ENCODE measurements around the gene PROCA1.
A peak's percentile ranks its signal among the peaks of the same experiment; 100 is the strongest.

PROCA1 gene, protein sequence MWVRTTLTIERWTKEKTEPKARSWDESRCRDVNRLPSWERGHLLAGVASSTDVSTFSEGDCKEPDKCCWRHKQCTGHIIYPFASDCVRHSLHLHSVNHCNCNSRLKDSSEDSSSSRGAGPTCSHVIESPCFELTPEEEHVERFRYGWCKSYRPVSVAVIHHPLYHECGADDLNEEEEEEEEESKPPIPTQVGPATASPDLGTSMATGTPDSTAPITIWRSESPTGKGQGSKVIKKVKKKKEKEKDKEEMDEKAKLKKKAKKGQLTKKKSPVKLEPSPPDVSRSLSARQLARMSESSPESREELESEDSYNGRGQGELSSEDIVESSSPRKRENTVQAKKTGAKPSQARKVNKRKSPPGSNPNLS

DNA sequence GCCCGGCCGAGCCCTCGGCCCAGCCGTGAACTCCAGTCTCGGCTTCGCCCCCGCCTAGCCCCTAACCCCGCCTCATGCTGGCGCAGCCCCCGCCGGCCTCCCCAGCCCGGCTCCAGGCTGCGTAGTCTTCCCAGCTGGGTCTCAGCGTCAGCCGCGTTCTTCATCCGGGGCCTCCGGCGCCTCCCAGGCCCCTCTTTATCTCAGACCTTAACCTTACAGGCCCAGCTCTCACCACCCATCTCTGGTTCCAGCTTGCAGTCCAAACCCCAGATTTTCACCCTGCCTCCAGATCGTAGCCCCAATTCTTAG, at the start of gene PROCA1:
PROCA1 (minus strand) TSS at position 166 of the 309 bp plus-strand sequence. CDS start 228 bp downstream, outside the sequence.
- DNase-seq, result no peak

DNA sequence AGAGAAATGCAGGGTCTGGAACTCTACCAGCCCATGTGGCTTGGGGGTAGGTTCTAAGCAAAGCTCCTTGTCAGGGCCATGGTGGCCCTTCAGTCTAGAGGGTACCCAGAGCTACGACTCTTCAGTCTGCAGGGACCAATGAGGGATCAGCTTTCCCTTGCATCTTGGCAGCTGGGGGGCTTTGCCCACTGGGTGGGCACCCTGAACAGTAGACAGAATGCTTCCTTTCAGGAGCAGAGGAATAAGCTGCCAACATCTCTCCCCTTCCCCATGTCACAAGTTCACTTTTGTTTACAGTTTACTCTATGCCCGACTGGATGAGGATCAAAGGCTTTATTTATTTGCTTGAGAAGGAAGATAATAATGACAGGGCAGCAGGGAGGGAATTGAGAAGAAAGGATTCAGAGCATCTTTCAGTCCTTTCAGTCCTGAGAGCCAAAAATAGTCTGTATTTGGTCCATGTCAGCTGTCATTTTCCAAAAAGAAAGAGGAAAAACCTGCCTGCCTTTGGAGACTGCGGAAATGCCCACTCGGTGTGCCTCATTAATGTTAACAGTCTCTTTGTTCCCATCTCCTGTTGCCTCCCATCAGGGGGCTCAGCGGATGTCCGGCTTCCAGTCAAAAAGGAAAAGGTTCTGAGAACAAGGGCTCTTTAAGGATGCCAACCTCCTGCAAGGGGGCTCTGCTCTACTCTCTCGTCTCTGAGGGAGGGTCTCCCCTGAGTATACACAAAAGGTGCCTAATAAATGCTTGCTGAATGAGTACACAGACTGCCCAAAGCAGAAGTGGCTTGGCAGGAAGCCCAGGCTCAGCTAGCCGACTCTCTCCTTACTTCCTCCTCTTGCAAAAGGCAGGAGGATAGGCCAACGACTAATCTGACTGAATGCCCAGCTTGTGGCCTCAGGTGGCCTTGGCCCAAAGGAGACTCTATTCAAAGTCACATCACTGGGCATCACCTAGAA, 49.2 kb upstream of the PROCA1 start:
- DNase-seq, result no peak

DNA sequence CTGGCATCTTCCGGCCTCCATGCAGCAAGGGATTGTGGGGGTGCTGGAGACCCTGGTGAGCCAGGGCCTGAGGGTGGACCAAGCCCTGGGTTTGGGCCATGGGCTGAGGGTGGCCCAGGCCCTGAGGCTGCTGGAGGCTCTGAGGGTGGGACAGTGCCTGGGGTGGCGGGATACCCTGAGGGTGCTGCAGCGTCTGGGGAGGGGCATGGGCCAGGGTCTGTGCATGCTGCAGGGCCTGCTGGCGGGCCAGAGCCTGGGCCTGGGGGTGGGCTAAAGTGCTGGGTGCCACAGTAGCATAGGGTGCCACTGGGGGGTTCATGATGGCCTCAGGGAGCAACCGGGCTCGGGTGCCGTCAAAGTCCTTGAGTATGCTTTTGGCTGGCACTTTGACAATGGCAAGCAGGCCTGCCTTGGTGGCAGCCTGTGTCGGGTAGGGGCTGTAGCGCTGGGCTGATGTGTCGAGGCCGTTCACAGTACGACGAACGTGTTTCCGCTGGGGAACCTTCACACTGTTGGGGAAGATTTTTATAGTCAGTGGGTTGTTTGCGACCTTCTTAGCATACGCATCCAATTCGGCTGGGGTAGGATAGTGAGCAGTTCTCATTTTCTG, 47.7 kb upstream of the PROCA1 start:
- no peak for DNase-seq

DNA sequence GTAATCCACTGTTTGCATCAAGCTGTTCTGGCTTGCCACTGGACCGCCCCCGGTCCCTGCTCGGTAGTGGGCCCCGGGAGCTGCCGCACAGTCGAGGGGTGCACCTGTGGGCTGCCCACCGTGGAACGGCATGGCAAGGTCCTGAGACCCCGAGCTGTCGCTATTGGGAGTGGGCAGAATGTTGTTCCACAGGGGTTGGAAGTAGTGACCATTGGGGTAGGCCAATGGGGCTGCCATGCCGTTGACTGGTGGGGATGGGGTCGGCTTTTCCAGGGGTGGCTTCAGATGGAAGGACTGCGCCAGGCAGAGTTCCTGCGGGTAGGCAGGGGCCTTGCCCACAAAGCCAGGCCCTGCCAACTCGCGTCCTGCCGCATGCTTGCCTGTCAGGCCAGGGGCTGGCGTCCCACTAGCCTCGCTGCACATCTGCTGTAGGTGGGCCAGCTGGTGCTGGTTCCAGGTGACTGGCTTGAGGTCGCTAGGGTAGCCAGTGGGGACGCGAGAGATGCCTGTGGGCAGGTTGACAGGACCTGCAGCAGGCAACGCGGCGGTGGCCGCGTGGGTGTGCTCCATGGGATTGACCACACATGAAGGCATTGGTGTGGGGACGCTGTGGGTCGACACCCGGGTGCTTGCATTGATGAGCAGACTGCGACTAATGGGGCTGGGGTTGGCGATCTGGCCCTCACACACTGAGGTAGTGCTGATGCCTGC, 46.9 kb upstream of the PROCA1 start:
- DNase-seq, result no peak

DNA sequence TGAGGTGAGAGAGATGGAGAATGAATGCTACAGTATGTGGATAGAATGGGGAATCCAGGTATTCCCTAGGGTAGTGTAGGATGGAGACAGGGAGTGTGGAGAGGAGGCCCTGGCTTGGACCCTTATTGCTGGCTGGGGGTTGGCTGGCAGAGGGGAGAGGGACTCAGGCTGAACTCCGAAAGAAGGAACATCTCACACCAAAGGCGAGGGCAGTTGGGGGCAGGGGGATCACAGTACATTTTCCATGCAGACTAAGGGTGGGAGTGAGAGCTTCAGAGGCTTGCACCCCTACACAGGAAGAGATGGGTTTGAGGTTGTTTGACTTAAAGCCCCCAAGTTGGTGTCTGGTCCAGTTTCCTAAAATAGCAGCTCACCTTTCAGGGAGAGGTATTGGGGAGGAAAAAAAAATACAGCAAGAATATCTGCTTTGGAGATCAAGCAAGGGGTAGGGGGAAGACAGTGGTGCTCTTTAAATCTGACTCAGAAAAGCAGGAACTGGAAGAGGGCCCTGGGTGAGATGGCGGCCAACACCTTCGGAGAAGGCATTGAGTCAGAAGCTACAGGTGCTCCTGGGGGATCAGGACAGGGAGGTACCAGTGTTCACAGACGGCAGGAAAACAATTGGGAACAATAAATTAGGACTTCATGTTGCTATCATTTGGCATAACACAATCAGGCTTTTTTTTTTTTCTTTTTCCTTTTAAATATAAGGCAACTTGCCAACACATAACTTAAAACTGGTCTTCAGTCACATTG, 44.5 kb upstream of the PROCA1 start:
- no peak for DNase-seq

DNA sequence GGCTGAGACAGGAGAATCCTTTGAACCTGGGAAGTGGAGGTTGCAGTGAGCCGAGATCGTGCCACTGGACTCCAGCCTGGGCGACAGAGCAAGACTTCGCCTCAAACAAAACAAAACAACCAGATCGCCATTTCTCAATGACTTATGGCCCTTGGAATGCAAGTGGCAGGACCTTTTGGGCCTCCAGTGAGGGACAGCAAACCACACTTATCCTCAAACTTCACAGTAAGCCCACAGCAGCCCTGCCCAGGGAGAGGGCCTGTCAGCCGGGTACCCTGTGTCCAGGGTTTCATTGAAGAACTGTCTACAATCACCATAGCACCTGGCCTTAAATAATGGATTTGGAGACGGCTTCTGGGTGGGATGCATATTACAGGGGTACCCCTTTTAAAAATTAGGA, 43.8 kb upstream of the PROCA1 start:
- no peak for DNase-seq

DNA sequence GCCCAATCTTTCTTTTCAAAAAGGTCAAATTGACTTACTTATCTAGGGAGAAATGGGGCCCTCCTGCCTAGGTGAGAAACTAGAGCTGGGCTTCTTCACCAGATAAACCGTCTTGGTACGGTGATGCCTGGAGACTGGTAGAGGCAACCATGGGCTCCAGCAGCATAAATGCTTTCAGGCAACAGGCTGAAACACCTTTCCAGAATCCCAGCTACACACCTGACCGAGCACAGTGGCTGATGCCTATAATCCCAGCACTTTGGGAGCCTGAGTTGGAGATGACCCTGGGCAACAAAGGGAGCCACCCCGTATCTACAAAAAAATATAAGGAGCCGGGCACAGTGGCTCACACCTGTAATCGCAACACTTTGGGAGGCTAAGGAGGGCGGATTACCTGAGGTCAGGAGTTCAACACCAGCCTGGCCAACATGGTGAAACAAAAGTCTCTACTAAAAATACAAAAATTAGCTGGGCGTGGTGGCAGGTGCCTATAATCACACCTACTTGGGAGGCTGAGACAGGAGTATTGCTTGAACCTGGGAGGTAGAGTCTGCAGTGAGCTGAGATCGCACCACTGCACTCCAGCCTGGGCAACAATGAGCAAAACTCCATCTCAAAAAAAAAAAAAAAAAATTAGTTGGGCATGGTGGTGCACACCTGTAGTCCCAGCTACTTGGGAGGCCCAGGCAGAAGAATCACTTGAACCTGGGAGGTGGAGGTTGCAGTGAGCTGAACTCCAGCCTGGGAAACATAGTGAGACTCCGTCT, 40.1 kb upstream of the PROCA1 start:
- DNase-seq, result no peak

DNA sequence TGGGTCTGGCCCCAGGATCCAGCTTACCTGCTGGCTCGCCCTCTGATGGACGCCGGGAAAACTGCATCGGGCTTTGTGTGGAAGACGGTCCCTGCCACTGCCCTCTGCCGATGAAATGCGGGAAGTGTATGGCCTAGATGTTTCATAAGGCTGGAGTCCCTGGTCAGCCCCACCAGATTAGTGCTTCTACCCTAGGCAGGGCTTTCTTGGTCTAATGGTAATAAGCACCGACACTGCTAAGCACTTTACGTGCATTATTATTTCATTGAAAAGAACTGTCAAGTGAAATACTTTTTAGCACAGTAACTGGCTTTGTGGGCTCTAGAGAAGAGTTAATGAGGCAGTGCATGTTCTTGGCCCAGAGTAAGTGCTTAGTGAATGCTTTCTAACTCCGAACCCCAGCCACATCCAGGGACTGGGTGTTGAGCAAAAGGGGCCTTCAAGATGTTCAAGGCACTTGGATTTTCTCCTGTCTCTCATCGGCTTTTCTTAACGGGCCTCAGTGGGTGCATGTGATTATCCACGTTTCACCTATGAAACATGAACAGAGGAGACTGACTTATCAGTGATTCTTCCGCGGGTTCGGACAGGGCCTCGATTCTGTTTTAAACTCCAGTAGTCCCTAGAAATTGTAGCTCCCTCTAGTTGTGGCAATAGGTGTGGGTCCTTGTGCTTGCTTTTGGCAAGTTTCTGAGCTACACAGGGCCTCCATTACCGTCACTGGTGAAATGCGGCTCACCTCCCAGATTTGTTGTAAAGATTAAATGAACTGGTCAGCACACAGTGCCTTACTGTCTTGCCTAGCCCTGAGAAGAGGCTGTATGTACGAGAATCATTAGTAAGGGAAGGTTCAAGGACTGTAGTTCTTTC, 38.7 kb upstream of the PROCA1 start:
- peak; percentile 93 for DNase-seq

DNA sequence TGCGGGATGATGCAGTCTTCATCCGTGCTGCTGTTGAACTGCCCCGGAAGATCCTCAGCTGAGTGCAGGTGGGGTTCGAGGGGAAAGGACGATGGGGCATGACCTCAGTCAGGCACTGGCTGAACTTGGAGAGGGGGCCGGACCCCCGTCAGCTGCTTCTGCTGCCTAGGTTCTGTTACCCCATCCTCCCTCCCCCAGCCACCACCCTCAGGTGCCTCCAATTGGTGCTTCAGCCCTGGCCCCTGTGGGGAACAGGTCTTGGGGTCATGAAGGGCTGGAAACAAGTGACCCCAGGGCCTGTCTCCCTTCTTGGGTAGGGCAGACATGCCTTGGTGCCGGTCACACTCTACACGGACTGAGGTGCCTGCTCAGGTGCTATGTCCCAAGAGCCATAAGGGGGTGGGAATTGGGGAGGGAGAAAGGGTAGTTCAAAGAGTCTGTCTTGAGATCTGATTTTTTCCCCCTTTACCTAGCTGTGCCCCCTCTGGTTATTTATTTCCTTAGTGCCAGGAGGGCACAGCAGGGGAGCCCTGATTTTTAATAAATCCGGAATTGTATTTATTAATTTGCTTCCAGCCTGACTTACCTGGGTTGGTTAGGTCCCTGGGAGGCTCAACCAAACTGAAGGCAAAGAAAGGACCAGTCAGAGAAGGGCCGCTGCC, 38.0 kb upstream of the PROCA1 start:
- no peak for DNase-seq

DNA sequence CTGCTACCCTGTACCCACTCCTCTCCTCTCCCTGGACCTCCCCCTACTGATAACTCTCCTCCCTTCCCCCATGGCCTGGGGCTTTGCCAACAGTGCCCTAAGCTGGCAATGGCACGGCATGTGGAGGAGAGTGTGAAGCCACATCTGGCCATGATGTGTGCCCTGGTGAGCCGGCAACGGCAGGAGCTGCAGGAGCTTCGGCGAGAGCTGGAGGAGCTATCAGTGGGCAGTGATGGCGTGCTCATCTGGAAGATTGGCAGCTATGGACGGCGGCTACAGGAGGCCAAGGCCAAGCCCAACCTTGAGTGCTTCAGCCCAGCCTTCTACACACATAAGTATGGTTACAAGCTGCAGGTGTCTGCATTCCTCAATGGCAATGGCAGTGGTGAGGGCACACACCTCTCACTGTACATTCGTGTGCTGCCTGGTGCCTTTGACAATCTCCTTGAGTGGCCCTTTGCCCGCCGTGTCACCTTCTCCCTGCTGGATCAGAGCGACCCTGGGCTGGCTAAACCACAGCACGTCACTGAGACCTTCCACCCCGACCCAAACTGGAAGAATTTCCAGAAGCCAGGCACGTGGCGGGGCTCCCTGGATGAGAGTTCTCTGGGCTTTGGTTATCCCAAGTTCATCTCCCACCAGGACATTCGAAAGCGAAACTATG, 37.3 kb upstream of the PROCA1 start:
- DNase-seq, result no peak

DNA sequence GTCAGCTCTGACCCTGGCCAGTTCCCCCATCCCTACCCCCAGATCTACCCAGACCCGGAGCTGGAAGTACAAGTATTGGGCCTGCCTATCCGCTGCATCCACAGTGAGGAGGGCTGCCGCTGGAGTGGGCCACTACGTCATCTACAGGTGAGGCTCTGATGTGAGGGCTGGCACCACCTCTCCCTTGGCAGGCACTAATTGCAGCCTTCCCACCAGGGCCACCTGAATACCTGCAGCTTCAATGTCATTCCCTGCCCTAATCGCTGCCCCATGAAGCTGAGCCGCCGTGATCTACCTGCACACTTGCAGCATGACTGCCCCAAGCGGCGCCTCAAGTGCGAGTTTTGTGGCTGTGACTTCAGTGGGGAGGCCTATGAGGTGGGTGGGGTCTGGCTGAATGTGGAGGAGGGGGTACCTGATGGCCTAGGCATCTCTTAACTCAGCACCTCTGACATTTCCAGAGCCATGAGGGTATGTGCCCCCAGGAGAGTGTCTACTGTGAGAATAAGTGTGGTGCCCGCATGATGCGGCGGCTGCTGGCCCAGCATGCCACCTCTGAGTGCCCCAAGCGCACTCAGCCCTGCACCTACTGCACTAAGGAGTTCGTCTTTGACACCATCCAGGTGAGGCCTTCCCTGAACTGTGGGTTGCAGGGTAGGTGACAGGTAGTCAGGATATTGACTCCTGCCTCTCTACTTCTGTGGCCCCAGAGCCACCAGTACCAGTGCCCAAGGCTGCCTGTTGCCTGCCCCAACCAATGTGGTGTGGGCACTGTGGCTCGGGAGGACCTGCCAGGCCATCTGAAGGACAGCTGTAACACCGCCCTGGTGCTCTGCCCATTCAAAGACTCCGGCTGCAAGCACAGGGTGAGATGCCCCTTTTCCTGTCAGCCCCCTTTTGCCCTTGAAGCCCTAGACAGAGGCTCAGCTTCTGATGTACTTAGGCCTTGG, 36.4 kb upstream of the PROCA1 start:
- DNase-seq, result no peak

DNA sequence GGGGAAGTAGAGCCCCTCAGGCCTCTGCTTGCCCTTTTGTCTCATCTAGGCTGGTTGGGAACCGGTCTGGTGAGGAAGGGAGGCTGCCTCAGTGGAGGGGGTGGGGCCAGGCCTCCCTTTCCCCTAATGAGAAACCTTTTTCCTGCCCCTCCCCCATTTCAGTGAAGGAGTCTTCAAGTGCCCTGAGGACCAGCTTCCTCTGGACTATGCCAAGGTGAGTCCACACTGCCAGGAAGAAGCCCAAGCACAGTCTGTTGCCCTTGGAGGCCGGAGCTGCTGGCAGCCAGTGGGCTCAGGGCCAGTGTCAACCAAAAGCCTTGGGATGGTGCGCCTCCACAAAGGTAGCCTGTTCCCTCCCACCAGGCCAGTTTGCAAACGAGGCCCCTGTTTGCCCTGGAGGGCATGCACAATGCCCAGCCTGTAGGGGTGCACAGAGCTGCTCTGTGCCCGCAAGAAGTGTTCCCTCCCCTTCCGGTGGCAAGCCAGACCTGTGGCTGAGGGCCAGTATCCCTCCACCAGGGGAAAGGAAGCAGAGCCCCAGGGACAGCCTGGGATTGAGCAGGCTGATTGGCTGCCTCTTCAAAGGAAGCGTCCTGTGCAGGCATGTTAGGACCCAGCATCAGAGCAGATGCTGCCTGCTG, 35.5 kb upstream of the PROCA1 start:
- peak; percentile 58 for DNase-seq

DNA sequence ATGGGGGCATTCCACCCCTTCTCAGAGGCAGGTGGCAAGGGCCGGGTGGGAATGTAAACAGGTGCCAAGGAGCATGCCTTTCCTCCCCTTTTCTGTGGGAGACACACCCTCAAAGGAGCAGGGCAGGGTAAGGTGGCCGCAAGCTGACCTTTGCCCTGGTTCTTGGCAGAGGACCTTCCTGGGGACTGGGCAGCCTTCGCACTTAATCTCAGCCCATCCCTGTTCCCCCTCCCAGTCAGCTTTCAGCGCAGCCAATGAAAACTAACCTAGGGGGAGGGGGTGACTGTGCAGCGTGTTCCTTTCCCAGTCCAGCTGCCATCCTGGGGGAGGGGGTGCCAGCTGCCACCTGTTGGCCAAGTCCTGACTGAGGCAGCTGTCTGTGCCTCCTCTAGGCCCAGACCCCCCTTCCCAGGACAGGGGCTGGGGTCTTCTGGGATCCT, 34.9 kb upstream of the PROCA1 start:
- peak; percentile 80 for DNase-seq

DNA sequence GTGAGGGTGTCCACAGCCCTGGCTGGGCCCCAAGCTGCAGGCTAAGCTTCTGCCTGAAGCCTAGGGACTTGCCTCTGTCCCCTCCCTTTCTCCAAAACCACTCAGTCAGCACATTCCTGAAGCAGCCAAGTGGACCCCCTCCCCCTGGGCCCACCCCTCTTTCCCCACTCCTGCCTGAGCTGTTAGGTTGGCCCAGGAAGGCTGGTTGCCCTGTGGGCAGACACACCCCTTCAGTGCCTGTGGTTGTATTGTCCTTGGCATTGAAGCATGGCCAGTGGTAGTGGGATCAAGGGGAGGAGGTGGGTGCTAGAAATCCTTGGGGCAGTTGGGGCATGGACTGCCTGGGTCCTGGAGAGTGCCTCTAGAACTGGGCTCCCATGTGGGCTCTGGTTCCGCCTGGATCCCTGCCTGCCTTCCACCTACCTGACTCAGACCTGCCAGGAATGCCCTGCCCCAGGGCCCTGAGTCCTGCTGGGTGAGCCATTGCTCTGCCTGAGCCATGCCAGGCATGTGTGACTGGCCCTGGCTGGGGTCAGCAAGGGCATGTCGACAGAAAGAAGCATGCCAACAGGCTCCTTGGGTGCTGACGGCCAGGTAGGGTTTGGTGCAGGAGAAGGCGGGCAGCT, 34.2 kb upstream of the PROCA1 start:
- DNase-seq, result no peak

DNA sequence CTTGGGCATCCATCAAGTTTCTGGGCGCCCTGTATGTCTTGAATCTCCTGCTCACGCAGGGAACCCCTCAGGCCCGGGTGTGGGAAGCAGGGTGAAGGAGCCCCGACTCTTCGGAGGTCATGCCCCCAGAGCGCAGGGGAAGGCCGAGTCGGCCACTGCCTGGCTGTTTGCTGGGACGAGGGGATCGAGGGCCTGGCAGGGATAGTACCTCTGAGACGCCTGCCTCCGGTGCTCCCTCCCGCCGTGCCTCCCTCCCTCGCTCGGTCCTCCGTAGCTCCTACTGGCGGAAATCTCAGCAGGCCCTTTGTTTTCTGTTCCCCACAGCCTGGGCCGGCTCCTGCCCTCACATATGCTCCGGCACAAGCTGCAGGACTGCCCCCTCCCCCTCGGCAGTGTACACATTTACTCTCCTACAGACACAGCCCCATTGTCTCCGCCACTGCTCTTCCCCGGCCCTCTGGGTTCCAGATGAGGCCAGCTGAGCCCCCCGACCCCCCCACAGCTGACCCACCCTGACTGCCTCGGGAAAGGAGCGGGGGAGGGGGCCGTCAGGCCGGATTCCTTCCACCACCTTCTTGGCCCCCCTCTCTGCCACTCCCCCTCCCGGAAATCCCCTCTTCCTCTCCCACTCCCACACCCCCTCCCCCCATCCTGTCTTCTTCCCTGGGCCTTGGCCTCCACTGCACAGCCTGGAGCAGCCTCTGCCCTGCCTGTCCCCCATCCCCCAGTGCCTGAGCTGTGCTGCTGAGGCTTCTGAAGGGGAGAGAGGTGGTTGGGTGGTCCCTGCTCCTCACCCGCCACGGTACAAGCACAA, 33.5 kb upstream of the PROCA1 start:
- no peak for DNase-seq

Data from NCI-H1694 treated with DMSO at 0.1 percent for 48 hours (cell line).